Fibroblast of lung (primary cell): Measurements from ENCODE around the gene HACD2.

ENCODE experiments used
- EZH2 ChIP-seq: IDR thresholded peaks from 2 replicates; pipeline ENCODE4 v1.5.1; 2012; ENCODE audit warnings: low read length, control low read depth, mild to moderate bottlenecking; ENCODE audit errors: missing control alignments
- TF ChIP-seq, protein P1 (sequence below), 2 donors: IDR thresholded peaks in 1 of 2; conservative IDR thresholded peaks in 1 of 2; 1 replicate in 1 of 2; 2 replicates in 1 of 2; pipeline ENCODE4 v1.5.1; 2011 to 2012; ENCODE audit warnings: low read length in 2 of 2, control low read depth in 1 of 2, inconsistent platforms in 1 of 2, low read depth in 1 of 2, mild to moderate bottlenecking in 1 of 2

DNA sequence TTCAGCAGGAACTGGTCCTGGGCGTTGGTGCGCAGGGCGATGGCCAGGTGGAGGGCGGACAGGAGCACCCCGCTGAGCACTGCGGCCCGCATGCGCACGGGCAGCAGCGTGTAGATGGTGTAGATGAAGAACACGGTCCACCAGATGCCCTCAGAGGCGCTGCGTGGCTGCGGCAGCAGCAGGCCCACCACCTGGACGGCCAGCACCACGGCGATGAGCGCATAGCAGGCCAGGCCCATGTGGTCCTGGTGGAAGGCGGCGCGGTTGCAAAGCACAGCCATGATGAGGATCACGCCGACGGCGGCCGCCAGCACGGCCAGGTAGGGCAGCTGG is 137.5 kb downstream of the HACD2 start:
- TF ChIP-seq, protein P1, sequence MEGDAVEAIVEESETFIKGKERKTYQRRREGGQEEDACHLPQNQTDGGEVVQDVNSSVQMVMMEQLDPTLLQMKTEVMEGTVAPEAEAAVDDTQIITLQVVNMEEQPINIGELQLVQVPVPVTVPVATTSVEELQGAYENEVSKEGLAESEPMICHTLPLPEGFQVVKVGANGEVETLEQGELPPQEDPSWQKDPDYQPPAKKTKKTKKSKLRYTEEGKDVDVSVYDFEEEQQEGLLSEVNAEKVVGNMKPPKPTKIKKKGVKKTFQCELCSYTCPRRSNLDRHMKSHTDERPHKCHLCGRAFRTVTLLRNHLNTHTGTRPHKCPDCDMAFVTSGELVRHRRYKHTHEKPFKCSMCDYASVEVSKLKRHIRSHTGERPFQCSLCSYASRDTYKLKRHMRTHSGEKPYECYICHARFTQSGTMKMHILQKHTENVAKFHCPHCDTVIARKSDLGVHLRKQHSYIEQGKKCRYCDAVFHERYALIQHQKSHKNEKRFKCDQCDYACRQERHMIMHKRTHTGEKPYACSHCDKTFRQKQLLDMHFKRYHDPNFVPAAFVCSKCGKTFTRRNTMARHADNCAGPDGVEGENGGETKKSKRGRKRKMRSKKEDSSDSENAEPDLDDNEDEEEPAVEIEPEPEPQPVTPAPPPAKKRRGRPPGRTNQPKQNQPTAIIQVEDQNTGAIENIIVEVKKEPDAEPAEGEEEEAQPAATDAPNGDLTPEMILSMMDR (conservative IDR thresholded peaks at IDR 0.05 in 1 of 2, IDR thresholded peaks at IDR 0.05 in 1 of 2; ENCODE audit: low read depth in 1 of 2, low read length in 2 of 2): no peak
- no peak for TF ChIP-seq EZH2
